Glutamatergic neuron (in vitro differentiated cells): ENCODE data around the gene MRTFB. TPM values are rescaled to one million over a fixed set of nuclear protein-coding genes. Genes with fewer than 3 reads are reported as not detected.

Experiments used
- DNase-seq: peaks from one replicate; pipeline ENCODE4 v3.0.0; 2022
- H3K27ac Mint-ChIP-seq: one replicate; pipeline ENCODE4 v1.8.0; 2020; ENCODE audit warnings: mild to moderate bottlenecking, mixed read lengths, inconsistent platforms; ENCODE audit not compliant: unreplicated experiment
- H3K27me3 Mint-ChIP-seq: one replicate; pipeline ENCODE4 v1.8.0; 2020; ENCODE audit warnings: mild to moderate bottlenecking, moderate library complexity, mixed read lengths, inconsistent platforms; ENCODE audit not compliant: unreplicated experiment
- H3K36me3 Mint-ChIP-seq: one replicate; pipeline ENCODE4 v1.8.0; 2020; ENCODE audit warnings: mild to moderate bottlenecking, mixed read lengths, inconsistent platforms; ENCODE audit not compliant: unreplicated experiment
- H3K4me1 Mint-ChIP-seq: one replicate; pipeline ENCODE4 v1.8.0; 2020; ENCODE audit warnings: mild to moderate bottlenecking, low read depth, mixed read lengths, inconsistent platforms; ENCODE audit not compliant: unreplicated experiment
- H3K4me3 Mint-ChIP-seq: one replicate; pipeline ENCODE4 v1.8.0; 2020; ENCODE audit warnings: mild to moderate bottlenecking, mixed read lengths, inconsistent platforms; ENCODE audit not compliant: unreplicated experiment
- H3K9me3 Mint-ChIP-seq: one replicate; pipeline ENCODE4 v1.8.0; 2020; ENCODE audit warnings: mild to moderate bottlenecking, moderate library complexity, mixed read lengths, inconsistent platforms; ENCODE audit not compliant: unreplicated experiment
- total RNA-seq: library from RNA; stranded (reverse); fragmentation: NEBNext Ultra II Directional; extraction: Animal tissue kit (Norgen Biotek cat#: 25700); gene quantifications from one replicate; pipeline ENCODE4 v1.2.1, GENCODE V29; 2021; ENCODE audit not compliant: unreplicated experiment
- TF ChIP-seq, protein P1 (sequence below): fragments of 200-600 bp; sonication (generic); IDR thresholded peaks from one replicate; pipeline ENCODE4 v1.5.0; 2021; ENCODE audit not compliant: partially characterized antibody, unreplicated experiment

MRTFB gene
- total RNA-seq, 1 donor from 2014 or later: 29.6 TPM

- DNase-seq: no peak
- no peak overlapping the region for H3K4me3 Mint-ChIP-seq
- H3K36me3 Mint-ChIP-seq: peaks cover 4% of the 10 kb centered on the region
- H3K27me3 Mint-ChIP-seq: no peaks in the 10 kb centered on the region
- TF ChIP-seq, protein P1, sequence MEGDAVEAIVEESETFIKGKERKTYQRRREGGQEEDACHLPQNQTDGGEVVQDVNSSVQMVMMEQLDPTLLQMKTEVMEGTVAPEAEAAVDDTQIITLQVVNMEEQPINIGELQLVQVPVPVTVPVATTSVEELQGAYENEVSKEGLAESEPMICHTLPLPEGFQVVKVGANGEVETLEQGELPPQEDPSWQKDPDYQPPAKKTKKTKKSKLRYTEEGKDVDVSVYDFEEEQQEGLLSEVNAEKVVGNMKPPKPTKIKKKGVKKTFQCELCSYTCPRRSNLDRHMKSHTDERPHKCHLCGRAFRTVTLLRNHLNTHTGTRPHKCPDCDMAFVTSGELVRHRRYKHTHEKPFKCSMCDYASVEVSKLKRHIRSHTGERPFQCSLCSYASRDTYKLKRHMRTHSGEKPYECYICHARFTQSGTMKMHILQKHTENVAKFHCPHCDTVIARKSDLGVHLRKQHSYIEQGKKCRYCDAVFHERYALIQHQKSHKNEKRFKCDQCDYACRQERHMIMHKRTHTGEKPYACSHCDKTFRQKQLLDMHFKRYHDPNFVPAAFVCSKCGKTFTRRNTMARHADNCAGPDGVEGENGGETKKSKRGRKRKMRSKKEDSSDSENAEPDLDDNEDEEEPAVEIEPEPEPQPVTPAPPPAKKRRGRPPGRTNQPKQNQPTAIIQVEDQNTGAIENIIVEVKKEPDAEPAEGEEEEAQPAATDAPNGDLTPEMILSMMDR: no peak
- peaks cover 4% of the 10 kb centered on the region for H3K9me3 Mint-ChIP-seq
- no peaks in the 10 kb centered on the region for H3K4me1 Mint-ChIP-seq
- no peak overlapping the region for H3K27ac Mint-ChIP-seq
These were observed 220.2 kb downstream of the MRTFB start for GRCh38 chr16:14291286-14291685.

- TF ChIP-seq, protein P1: no peak
- no peak for DNase-seq
- peaks cover 4% of the 10 kb centered on the region for H3K36me3 Mint-ChIP-seq
- H3K9me3 Mint-ChIP-seq: no peaks in the 10 kb centered on the region
- H3K27me3 Mint-ChIP-seq: no peaks in the 10 kb centered on the region
- H3K4me1 Mint-ChIP-seq: no peaks in the 10 kb centered on the region
- H3K4me3 Mint-ChIP-seq: no peak overlapping the region
- H3K27ac Mint-ChIP-seq: no peak overlapping the region
These were observed 221.1 kb downstream of the MRTFB start for GRCh38 chr16:14292051-14292825.

DNA sequence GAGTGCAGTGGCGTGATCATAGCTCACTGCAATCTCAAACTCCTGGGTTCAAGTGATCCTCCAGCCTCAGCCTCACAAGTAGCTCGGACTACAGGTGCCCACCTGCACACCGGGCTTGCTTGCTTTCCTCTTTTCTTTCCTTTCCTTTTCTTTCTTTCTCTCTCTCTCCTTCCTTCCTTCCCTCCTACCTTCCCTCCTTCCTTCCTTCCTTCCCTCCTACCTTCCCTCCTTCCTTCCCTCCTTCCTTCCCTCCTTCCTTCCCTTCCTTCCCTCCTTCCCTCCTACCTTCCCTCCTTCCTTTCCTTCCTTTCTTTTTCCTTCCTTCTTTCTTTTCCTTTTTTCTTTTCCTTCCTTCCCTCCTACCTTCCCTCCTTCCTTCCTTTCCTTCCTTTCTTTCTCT lies 225.5 kb downstream of the MRTFB start:
- Mint-ChIP-seq H3K27ac (no peak overlapping the region), H3K27me3 (peaks cover 9% of the 10 kb centered on the region)
- no peak for DNase-seq

DNA sequence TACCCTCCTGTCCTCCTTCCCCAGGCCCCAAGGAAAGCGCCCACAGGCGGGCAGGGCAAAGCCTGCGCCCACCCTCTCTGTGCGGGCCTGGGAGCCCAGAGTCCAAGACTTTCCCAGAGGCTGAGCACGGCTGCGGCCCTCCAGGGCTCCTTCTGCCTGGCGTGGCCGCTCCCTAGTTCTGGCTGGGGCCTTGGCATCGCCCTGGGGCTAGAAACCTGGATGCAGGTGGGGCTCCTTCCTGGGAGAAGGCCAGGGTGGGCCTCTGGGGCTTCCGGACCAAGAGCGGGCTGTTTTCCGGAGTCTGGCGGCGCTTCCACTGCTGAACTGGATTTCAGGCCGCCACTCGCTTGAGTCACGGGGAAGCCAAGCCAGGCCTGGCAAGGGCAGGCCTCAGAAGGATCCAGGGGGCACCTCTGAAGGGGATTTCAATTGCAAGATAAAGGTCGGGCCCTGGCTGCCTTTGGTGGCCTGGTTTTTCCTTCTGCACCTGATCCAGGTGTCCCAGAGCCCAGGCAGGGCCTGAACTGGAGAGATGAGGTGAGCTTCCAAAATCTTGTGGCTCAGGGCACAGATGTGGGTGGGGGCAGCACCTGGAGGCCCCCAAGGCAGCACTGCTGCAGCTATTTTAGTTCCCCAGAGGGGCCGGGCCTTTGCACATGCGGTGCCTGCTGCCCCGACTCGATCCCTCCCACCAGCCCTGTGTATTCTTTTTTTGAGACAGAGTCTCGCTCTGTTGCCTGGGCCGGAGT lies 227.4 kb downstream of the MRTFB start:
- Mint-ChIP-seq H3K27ac (no peak overlapping the region), H3K9me3 (peaks cover 5% of the 10 kb centered on the region), H3K4me3 (no peak overlapping the region), H3K36me3 (no peaks in the 10 kb centered on the region), H3K4me1 (no peaks in the 10 kb centered on the region), H3K27me3 (peaks cover 11% of the 10 kb centered on the region)
- DNase-seq: no peak
- TF ChIP-seq, protein P1: no peak

More for the DNA sequence above, 225.5 kb downstream of the MRTFB start:
- no peak overlapping the region for H3K4me3 Mint-ChIP-seq
- H3K36me3 Mint-ChIP-seq: no peaks in the 10 kb centered on the region
- TF ChIP-seq, protein P1: no peak
- H3K4me1 Mint-ChIP-seq: no peaks in the 10 kb centered on the region
- H3K9me3 Mint-ChIP-seq: peaks cover 5% of the 10 kb centered on the region

GRCh38 chr16:14300705-14301168 lies 229.6 kb downstream of the MRTFB start:
- Mint-ChIP-seq H3K9me3 (peaks cover 5% of the 10 kb centered on the region), H3K4me1 (no peaks in the 10 kb centered on the region), H3K36me3 (no peaks in the 10 kb centered on the region), H3K27me3 (peaks cover 11% of the 10 kb centered on the region), H3K4me3 (peak overlapping the region; percentile 27), H3K27ac (peak overlapping the region; percentile 43)
- peak; percentile 56 for DNase-seq
- TF ChIP-seq, protein P1: no peak
